ENCODE measurements around the gene EXOC3L4.

DNA sequence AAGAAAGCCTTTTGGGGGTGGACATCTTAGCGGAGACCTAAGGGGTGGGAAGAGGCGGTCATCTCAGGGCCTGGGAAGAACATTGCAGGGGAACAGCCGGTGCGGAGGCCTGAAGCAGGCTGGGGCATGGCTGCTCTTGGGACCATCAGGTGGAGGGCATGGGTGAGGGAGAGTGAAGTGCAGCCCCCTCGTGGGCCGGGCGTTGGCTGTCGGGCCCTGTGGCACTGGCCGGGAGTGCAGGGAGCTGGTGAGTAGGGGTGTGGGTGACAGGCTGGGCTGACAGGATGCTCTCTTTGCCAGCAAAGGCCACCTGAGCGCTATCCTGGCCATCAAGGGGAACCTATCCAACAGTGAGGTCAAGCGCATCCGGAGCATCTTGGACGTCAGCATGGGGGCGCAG, 40.4 kb downstream of the EXOC3L4 start:
- TF ChIP-seq ZC3H10 (CRISPR knock-in tag; IDR thresholded peaks at IDR 0.05) (no peak), ZNF8 (CRISPR knock-in tag; IDR thresholded peaks at IDR 0.05) (no peak), OSR1 (CRISPR knock-in tag; IDR thresholded peaks at IDR 0.05) (no peak), TOX (CRISPR knock-in tag; IDR thresholded peaks at IDR 0.05; ENCODE audit: borderline replicate concordance) (no peak), RARB (CRISPR knock-in tag; IDR thresholded peaks at IDR 0.05) (no peak), ESRRG (CRISPR knock-in tag; IDR thresholded peaks at IDR 0.05) (no peak)
- TF ChIP-seq, protein P1, sequence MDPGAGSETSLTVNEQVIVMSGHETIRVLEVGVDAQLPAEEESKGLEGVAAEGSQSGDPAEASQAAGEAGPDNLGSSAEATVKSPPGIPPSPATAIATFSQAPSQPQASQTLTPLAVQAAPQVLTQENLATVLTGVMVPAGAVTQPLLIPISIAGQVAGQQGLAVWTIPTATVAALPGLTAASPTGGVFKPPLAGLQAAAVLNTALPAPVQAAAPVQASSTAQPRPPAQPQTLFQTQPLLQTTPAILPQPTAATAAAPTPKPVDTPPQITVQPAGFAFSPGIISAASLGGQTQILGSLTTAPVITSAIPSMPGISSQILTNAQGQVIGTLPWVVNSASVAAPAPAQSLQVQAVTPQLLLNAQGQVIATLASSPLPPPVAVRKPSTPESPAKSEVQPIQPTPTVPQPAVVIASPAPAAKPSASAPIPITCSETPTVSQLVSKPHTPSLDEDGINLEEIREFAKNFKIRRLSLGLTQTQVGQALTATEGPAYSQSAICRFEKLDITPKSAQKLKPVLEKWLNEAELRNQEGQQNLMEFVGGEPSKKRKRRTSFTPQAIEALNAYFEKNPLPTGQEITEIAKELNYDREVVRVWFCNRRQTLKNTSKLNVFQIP (CRISPR knock-in tag; IDR thresholded peaks at IDR 0.05; ENCODE audit: borderline replicate concordance, low read depth): no peak
- TF ChIP-seq, protein P2, sequence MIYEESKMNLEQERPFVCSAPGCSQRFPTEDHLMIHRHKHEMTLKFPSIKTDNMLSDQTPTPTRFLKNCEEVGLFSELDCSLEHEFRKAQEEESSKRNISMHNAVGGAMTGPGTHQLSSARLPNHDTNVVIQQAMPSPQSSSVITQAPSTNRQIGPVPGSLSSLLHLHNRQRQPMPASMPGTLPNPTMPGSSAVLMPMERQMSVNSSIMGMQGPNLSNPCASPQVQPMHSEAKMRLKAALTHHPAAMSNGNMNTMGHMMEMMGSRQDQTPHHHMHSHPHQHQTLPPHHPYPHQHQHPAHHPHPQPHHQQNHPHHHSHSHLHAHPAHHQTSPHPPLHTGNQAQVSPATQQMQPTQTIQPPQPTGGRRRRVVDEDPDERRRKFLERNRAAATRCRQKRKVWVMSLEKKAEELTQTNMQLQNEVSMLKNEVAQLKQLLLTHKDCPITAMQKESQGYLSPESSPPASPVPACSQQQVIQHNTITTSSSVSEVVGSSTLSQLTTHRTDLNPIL (CRISPR knock-in tag; IDR thresholded peaks at IDR 0.05; ENCODE audit: low read depth): no peak
